ENCODE measurements around the gene TBX1.

- TF ChIP-seq, protein P1, sequence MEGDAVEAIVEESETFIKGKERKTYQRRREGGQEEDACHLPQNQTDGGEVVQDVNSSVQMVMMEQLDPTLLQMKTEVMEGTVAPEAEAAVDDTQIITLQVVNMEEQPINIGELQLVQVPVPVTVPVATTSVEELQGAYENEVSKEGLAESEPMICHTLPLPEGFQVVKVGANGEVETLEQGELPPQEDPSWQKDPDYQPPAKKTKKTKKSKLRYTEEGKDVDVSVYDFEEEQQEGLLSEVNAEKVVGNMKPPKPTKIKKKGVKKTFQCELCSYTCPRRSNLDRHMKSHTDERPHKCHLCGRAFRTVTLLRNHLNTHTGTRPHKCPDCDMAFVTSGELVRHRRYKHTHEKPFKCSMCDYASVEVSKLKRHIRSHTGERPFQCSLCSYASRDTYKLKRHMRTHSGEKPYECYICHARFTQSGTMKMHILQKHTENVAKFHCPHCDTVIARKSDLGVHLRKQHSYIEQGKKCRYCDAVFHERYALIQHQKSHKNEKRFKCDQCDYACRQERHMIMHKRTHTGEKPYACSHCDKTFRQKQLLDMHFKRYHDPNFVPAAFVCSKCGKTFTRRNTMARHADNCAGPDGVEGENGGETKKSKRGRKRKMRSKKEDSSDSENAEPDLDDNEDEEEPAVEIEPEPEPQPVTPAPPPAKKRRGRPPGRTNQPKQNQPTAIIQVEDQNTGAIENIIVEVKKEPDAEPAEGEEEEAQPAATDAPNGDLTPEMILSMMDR (IDR thresholded peaks at IDR 0.05; ENCODE audit: low read depth, low read length), result no peak
- no peak for TF ChIP-seq POLR2A (IDR thresholded peaks at IDR 0.05; ENCODE audit: extremely low read depth, insufficient read length)
- TF ChIP-seq MAX (IDR thresholded peaks at IDR 0.05; ENCODE audit: low read depth, low read length), result no peak
- no peak for TF ChIP-seq MYC (IDR thresholded peaks at IDR 0.05; ENCODE audit: low read depth, low read length)
Observed at GRCh38 chr22:19716829-19717105, 43.8 kb upstream of the TBX1 start.

Data from NB4 (cell line).